ENCODE data around the gene NOX5. TPM values are rescaled to one million over a fixed set of nuclear protein-coding genes. Genes with fewer than 3 reads are reported as not detected.

NOX5 gene
- total RNA-seq, 1 donor from 2014 or later, result not detected

GRCh38 chr15:69090197-69090948, 75.9 kb downstream of the NOX5 start:
- Mint-ChIP-seq H3K27me3 (ENCODE audit: low read depth) (peaks cover 72% of the 10 kb centered on the region), H3K9me3 (no peaks in the 10 kb centered on the region), H3K27ac (ENCODE audit: unreplicated experiment) (no peak overlapping the region), H3K36me3 (ENCODE audit: low read depth) (no peaks in the 10 kb centered on the region), H3K4me1 (peaks cover 35% of the 10 kb centered on the region), H3K4me3 (no peak overlapping the region)
- TF ChIP-seq, protein P1, sequence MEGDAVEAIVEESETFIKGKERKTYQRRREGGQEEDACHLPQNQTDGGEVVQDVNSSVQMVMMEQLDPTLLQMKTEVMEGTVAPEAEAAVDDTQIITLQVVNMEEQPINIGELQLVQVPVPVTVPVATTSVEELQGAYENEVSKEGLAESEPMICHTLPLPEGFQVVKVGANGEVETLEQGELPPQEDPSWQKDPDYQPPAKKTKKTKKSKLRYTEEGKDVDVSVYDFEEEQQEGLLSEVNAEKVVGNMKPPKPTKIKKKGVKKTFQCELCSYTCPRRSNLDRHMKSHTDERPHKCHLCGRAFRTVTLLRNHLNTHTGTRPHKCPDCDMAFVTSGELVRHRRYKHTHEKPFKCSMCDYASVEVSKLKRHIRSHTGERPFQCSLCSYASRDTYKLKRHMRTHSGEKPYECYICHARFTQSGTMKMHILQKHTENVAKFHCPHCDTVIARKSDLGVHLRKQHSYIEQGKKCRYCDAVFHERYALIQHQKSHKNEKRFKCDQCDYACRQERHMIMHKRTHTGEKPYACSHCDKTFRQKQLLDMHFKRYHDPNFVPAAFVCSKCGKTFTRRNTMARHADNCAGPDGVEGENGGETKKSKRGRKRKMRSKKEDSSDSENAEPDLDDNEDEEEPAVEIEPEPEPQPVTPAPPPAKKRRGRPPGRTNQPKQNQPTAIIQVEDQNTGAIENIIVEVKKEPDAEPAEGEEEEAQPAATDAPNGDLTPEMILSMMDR (conservative IDR thresholded peaks at IDR 0.05), result no peak
- no peak for DNase-seq (ENCODE audit: low read depth, low spot score)

- no peak for DNase-seq (ENCODE audit: low read depth, low spot score)
- TF ChIP-seq, protein P1 (conservative IDR thresholded peaks at IDR 0.05), result no peak
- no peak overlapping the region for H3K27ac Mint-ChIP-seq (ENCODE audit: unreplicated experiment)
- no peaks in the 10 kb centered on the region for H3K36me3 Mint-ChIP-seq (ENCODE audit: low read depth)
- no peaks in the 10 kb centered on the region for H3K9me3 Mint-ChIP-seq
- peaks cover 22% of the 10 kb centered on the region for H3K4me1 Mint-ChIP-seq
- H3K27me3 Mint-ChIP-seq (ENCODE audit: low read depth), result peaks cover 64% of the 10 kb centered on the region
- no peak overlapping the region for H3K4me3 Mint-ChIP-seq
Measured at GRCh38 chr15:69091654-69092053, 77.2 kb downstream of the NOX5 start.

GRCh38 chr15:69092159-69092558, 77.7 kb downstream of the NOX5 start:
- Mint-ChIP-seq H3K27ac (ENCODE audit: unreplicated experiment) (no peak overlapping the region), H3K27me3 (ENCODE audit: low read depth) (peaks cover 59% of the 10 kb centered on the region), H3K4me3 (no peak overlapping the region), H3K4me1 (peaks cover 19% of the 10 kb centered on the region), H3K9me3 (no peaks in the 10 kb centered on the region), H3K36me3 (ENCODE audit: low read depth) (no peaks in the 10 kb centered on the region)
- DNase-seq (ENCODE audit: low read depth, low spot score), result no peak
- TF ChIP-seq, protein P1 (conservative IDR thresholded peaks at IDR 0.05), result no peak

- no peak for DNase-seq (ENCODE audit: low read depth, low spot score)
- Mint-ChIP-seq H3K4me3 (no peak overlapping the region), H3K27me3 (ENCODE audit: low read depth) (peaks cover 51% of the 10 kb centered on the region), H3K27ac (ENCODE audit: unreplicated experiment) (no peak overlapping the region), H3K9me3 (no peaks in the 10 kb centered on the region), H3K4me1 (peaks cover 11% of the 10 kb centered on the region), H3K36me3 (ENCODE audit: low read depth) (no peaks in the 10 kb centered on the region)
- TF ChIP-seq, protein P1 (conservative IDR thresholded peaks at IDR 0.05), result no peak
Measured at GRCh38 chr15:69093127-69093526, 78.6 kb downstream of the NOX5 start.

DNA sequence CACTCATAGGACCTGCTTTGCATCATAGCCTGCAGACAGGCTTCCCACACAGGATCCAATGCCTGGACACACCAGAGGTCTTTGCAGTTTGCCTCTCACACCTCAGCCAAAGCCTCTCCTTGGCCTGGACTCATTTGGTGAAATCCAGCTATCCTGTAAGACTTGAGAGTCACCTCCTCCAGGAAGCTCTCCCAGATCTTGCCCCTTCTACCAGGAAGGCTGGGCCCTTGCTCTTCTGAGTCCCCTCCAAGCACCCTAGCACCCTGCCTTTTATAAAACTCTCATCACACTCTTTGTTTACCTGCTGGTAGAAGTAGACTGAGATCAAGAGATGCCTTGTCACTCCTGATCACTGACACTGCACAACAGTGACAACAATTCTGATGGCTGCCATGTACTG, 79.1 kb downstream of the NOX5 start:
- DNase-seq (ENCODE audit: low read depth, low spot score), result no peak
- TF ChIP-seq, protein P1 (conservative IDR thresholded peaks at IDR 0.05), result no peak
- H3K9me3 Mint-ChIP-seq, result no peaks in the 10 kb centered on the region
- no peaks in the 10 kb centered on the region for H3K36me3 Mint-ChIP-seq (ENCODE audit: low read depth)
- no peak overlapping the region for H3K4me3 Mint-ChIP-seq
- H3K27me3 Mint-ChIP-seq (ENCODE audit: low read depth), result peaks cover 46% of the 10 kb centered on the region
- H3K4me1 Mint-ChIP-seq, result peaks cover 11% of the 10 kb centered on the region
- H3K27ac Mint-ChIP-seq (ENCODE audit: unreplicated experiment), result peak overlapping the region; percentile 91

All from neural crest cell (in vitro differentiated cells).